ENCODE measurements around the gene S100PBP.

GRCh38 chr1:32811265-32811664 lies 6.2 kb upstream of the S100PBP start:
- TF ChIP-seq FOXP2 (optimal IDR thresholded peaks at IDR 0.05; ENCODE audit: borderline replicate concordance, extremely low read depth, extremely low read length, insufficient read depth) (no peak), REST (IDR thresholded peaks at IDR 0.05; ENCODE audit: insufficient read depth in 1 of 2, low read depth in 2 of 2, low read length in 2 of 2) (no peak), TAF1 (IDR thresholded peaks at IDR 0.05; ENCODE audit: borderline replicate concordance, insufficient read depth, low read length) (no peak), SIN3A (IDR thresholded peaks at IDR 0.05; ENCODE audit: borderline replicate concordance, insufficient read depth, low read length) (no peak), POLR2AphosphoS5 (IDR thresholded peaks at IDR 0.05; ENCODE audit: low read depth, low read length) (no peak)
